ENCODE measurements around the gene SCN1A.

DNA sequence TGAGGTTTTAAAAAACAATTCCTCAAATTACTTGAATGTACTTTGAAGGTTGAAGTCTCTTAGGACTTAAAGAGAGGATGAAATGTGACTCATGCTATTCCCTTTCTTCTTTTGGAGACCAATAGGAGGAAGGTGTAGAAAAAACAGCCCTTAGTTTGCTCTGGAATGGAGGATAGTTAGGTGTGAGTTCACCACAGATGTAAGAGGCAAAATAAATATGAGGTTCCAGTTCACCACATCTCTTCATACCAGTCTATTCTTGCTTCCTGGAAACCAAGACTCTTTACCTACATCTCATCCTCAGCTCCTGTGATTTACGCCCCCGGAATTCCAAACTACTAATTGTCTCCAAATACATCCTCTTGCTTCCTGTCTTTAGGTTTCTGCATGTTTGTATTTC, 96.8 kb downstream of the SCN1A start:
- no peak for TF ChIP-seq EZH2 (IDR thresholded peaks at IDR 0.05; ENCODE audit: low read length)
- TF ChIP-seq, protein P1, sequence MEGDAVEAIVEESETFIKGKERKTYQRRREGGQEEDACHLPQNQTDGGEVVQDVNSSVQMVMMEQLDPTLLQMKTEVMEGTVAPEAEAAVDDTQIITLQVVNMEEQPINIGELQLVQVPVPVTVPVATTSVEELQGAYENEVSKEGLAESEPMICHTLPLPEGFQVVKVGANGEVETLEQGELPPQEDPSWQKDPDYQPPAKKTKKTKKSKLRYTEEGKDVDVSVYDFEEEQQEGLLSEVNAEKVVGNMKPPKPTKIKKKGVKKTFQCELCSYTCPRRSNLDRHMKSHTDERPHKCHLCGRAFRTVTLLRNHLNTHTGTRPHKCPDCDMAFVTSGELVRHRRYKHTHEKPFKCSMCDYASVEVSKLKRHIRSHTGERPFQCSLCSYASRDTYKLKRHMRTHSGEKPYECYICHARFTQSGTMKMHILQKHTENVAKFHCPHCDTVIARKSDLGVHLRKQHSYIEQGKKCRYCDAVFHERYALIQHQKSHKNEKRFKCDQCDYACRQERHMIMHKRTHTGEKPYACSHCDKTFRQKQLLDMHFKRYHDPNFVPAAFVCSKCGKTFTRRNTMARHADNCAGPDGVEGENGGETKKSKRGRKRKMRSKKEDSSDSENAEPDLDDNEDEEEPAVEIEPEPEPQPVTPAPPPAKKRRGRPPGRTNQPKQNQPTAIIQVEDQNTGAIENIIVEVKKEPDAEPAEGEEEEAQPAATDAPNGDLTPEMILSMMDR (optimal IDR thresholded peaks at IDR 0.05 in 1 of 3, IDR thresholded peaks at IDR 0.05 in 1 of 3, conservative IDR thresholded peaks at IDR 0.05 in 1 of 3; ENCODE audit: extremely low read depth in 1 of 3, insufficient read depth in 2 of 3, low read length in 3 of 3), result no peak
